CD4-positive, alpha-beta T cell (primary cell): ENCODE measurements around the gene ITPKB. TPM values are rescaled to one million over a fixed set of nuclear protein-coding genes. Genes with fewer than 3 reads are reported as not detected.
A peak's percentile ranks its signal among the peaks of the same experiment; 100 is the strongest.

Experiments used
- ATAC-seq: fragments of 200-7000 bp; cut with Tn5 transposase; one replicate; pipeline ENCODE4 v1.10.0; 2022; ENCODE audit warnings: mild to moderate bottlenecking; ENCODE audit not compliant: poor library complexity
- CTCF ChIA-PET: fragments of 350-600 bp; sonication (Branson Sonifier 250); formaldehyde crosslinking; loops from one replicate; lab custom pipeline; 2021; ENCODE audit warnings: antibody characterized with exemption, inconsistent platforms; lab: Charles Lee
- POLR2A ChIA-PET: fragments of 350-600 bp; sonication (Branson Sonifier 250); formaldehyde crosslinking; loops from one replicate; lab custom pipeline; 2021; ENCODE audit warnings: antibody characterized with exemption, inconsistent platforms; lab: Charles Lee
- DNase-seq, 14 experiments: peaks; one replicate each; pipeline ENCODE4 v3.0.0-alpha.2; 2013 to 2020; ENCODE audit warnings: mixed read lengths in 2 of 14
- H3K27ac ChIP-seq, 2 donors: one replicate each; pipeline versions ENCODE4 v1.5.1 to v1.7.0; 2013; ENCODE audit warnings: low read length in 2 of 2, low read depth in 1 of 2, mild to moderate bottlenecking in 1 of 2
- H3K27me3 ChIP-seq, 2 experiments: 1 replicate in 1 of 2; 2 replicates in 1 of 2; pipeline versions ENCODE4 v1.6.1 to v1.7.0; 2013; ENCODE audit warnings: low read length in 2 of 2, control low read depth in 1 of 2, mild to moderate bottlenecking in 1 of 2, moderate library complexity in 1 of 2; ENCODE audit not compliant: insufficient read depth in 2 of 2, control insufficient read depth in 1 of 2
- H3K36me3 ChIP-seq: one replicate; pipeline ENCODE4 v1.6.1; 2013; ENCODE audit warnings: low read length, control low read depth; ENCODE audit not compliant: insufficient read depth
- H3K4me1 ChIP-seq: one replicate; pipeline ENCODE4 v1.6.1; 2013; ENCODE audit warnings: low read length, control low read depth; ENCODE audit not compliant: insufficient read depth
- H3K4me3 ChIP-seq: one replicate; pipeline ENCODE4 v1.5.1; 2013; ENCODE audit warnings: mild to moderate bottlenecking, low read length, moderate library complexity
- H3K9me3 ChIP-seq, 2 experiments: 1 replicate in 1 of 2; 2 replicates in 1 of 2; pipeline versions ENCODE4 v1.6.1 to v1.7.0; 2013; ENCODE audit warnings: low read length in 2 of 2, mild to moderate bottlenecking in 2 of 2, control low read depth in 1 of 2, moderate library complexity in 1 of 2; ENCODE audit not compliant: control insufficient read depth in 1 of 2, insufficient read depth in 1 of 2
- H3K27ac Mint-ChIP-seq: one replicate; pipeline ENCODE4 v1.8.0; 2020; ENCODE audit warnings: mixed read lengths
- H3K27me3 Mint-ChIP-seq: one replicate; pipeline ENCODE4 v1.8.0; 2021; ENCODE audit warnings: mixed read lengths
- H3K36me3 Mint-ChIP-seq: one replicate; pipeline ENCODE4 v1.8.0; 2021; ENCODE audit warnings: low read depth, mixed read lengths
- H3K4me1 Mint-ChIP-seq: one replicate; pipeline ENCODE4 v1.8.0; 2021; ENCODE audit warnings: low read depth, mixed read lengths
- H3K4me3 Mint-ChIP-seq: one replicate; pipeline ENCODE4 v1.8.0; 2020; ENCODE audit warnings: mild to moderate bottlenecking, mixed read lengths
- H3K9me3 Mint-ChIP-seq: one replicate; pipeline ENCODE4 v1.8.0; 2020; ENCODE audit warnings: mixed read lengths
- CTCF ChIP-seq: fragments of 200-600 bp; IDR thresholded peaks from one replicate; pipeline ENCODE4 v1.8.0; 2022; ENCODE audit warnings: antibody characterized with exemption, mild to moderate bottlenecking
- intact Hi-C, 2 experiments: fragments of 100-400 bp; cut with DNase I in 1 of 2; cut with micrococcal nuclease in 1 of 2; formaldehyde crosslinking; loops; one replicate each; pipeline versions ENCODE4 v1.15.1 to v1.9.0; 2023 to 2025; cut with DNase I, micrococcal nuclease
- total RNA-seq, 174 experiments: library from RNA in 2 of 174; stranded (reverse) in 2 of 174; gene quantifications; one replicate each; pipeline ENCODE4 v1.2.3 and lab custom pipeline; 2021 to 2026

The ITPKB gene
- total RNA-seq, 2 experiments from 2014 or later, result 565 to 583 TPM

- peaks cover 2% of the 10 kb centered on the region for H3K9me3 Mint-ChIP-seq
- ChIA-PET CTCF (interaction anchor here (0.6 to 2.7 kb wide), 8 partner anchors 27 to 112 kb away, joined by 3 to 12 read pairs (median 4); no protein-coding TSS in a partner anchor), POLR2A (interaction anchor here (0.6 to 3.0 kb wide), 24 partner anchors 17 to 332 kb away, joined by 3 to 26 read pairs (median 8); partner anchors contain the start of gene COQ8A)
- peaks cover 57% of the 10 kb centered on the region for H3K36me3 Mint-ChIP-seq
- H3K4me3 ChIP-seq, result peak overlapping the region; percentile 93
- intact Hi-C loops, result loop anchor here (1.0 to 10.0 kb wide), 8 partner anchors 8 to 104 kb away; no protein-coding TSS in a partner anchor
- H3K27ac ChIP-seq, result peak overlapping the region; percentile 79 to 92
- peak overlapping the region; percentile 95 for H3K27ac Mint-ChIP-seq
- H3K4me3 Mint-ChIP-seq, result peak overlapping the region; percentile 98
- H3K9me3 ChIP-seq, result no peaks in the 10 kb centered on the region
- no peak for TF ChIP-seq CTCF
- peaks cover 36% of the 10 kb centered on the region for H3K36me3 ChIP-seq
- H3K27me3 Mint-ChIP-seq, result peaks cover 7% of the 10 kb centered on the region
- H3K27me3 ChIP-seq, result no peaks in the 10 kb centered on the region
- no peak for ATAC-seq
- peak in 11 of 14 experiments; percentile 21 to 70 (median 47) for DNase-seq
- peaks cover 44% of the 10 kb centered on the region for H3K4me1 ChIP-seq
- H3K4me1 Mint-ChIP-seq, result peaks cover 43% of the 10 kb centered on the region
Measured at GRCh38 chr1:226738421-226738994, 574 bp downstream of the ITPKB start.

- Mint-ChIP-seq H3K4me3 (peak overlapping the region; percentile 98), H3K4me1 (peaks cover 49% of the 10 kb centered on the region), H3K27ac (peak overlapping the region; percentile 95), H3K27me3 (peaks cover 7% of the 10 kb centered on the region), H3K9me3 (peaks cover 2% of the 10 kb centered on the region), H3K36me3 (peaks cover 63% of the 10 kb centered on the region)
- ATAC-seq, result peak; percentile 6
- intact Hi-C loops, result loop anchor here (1.0 to 10.0 kb wide), 8 partner anchors 8 to 103 kb away; no protein-coding TSS in a partner anchor
- H3K9me3 ChIP-seq, result no peaks in the 10 kb centered on the region
- TF ChIP-seq CTCF, result no peak
- CTCF ChIA-PET, result interaction anchor here (1.1 to 2.5 kb wide), 3 partner anchors 50 to 90 kb away, joined by 3 to 10 read pairs (median 7); no protein-coding TSS in a partner anchor
- DNase-seq, result peak in 13 of 14 experiments; percentile 31 to 68 (median 47)
- H3K4me1 ChIP-seq, result peaks cover 50% of the 10 kb centered on the region
- H3K36me3 ChIP-seq, result peaks cover 42% of the 10 kb centered on the region
- POLR2A ChIA-PET, result interaction anchor here (0.6 to 2.7 kb wide), 6 partner anchors 18 to 202 kb away, joined by 3 to 15 read pairs (median 4); partner anchors contain the start of gene COQ8A
- peak overlapping the region; percentile 33 to 92 for H3K27ac ChIP-seq
- no peaks in the 10 kb centered on the region for H3K27me3 ChIP-seq
- peak overlapping the region; percentile 93 for H3K4me3 ChIP-seq
Measured at GRCh38 chr1:226737819-226738420, 1.2 kb downstream of the ITPKB start.

GRCh38 chr1:226736908-226737818 is 1.9 kb downstream of the ITPKB start:
- Histone ChIP-seq H3K4me3 (peak overlapping the region; percentile 93), H3K36me3 (peaks cover 47% of the 10 kb centered on the region), H3K27ac (peak overlapping the region; percentile 59 to 92), H3K27me3 (no peaks in the 10 kb centered on the region), H3K9me3 (no peaks in the 10 kb centered on the region), H3K4me1 (peaks cover 56% of the 10 kb centered on the region)
- Mint-ChIP-seq H3K4me3 (peak overlapping the region; percentile 98), H3K9me3 (no peaks in the 10 kb centered on the region), H3K27me3 (peaks cover 7% of the 10 kb centered on the region), H3K4me1 (peaks cover 56% of the 10 kb centered on the region), H3K27ac (peak overlapping the region; percentile 95), H3K36me3 (peaks cover 70% of the 10 kb centered on the region)
- intact Hi-C loops, result loop anchor here in 1 of 2 experiments (5.0 to 10.0 kb wide), 3 partner anchors 35 to 85 kb away; no protein-coding TSS in a partner anchor
- ATAC-seq (peak; percentile 6), DNase-seq (peak in 13 of 14 experiments; percentile 38 to 78 (median 53))
- CTCF ChIA-PET, result interaction anchor here (1.1 to 2.5 kb wide), 4 partner anchors 49 to 111 kb away, joined by 3 to 10 read pairs (median 5); no protein-coding TSS in a partner anchor
- POLR2A ChIA-PET, result interaction anchor here (0.6 to 4.9 kb wide), 12 partner anchors 18 to 103 kb away, joined by 3 to 26 read pairs (median 6); no protein-coding TSS in a partner anchor
- TF ChIP-seq CTCF, result no peak
